K562 (cell line): Measurements from ENCODE around the gene CD164L2. TPM values are rescaled to one million over a fixed set of nuclear protein-coding genes. Genes with fewer than 3 reads are reported as not detected.

Source experiments
- ATAC-seq: fragments of 200-7000 bp; cut with Tn5 transposase; 3 replicates; pipeline ENCODE4 v1.9.1; 2020; ENCODE audit warnings: moderate library complexity
- BruUV-seq: library from RNA; stranded (reverse); fragments of 400-500 nt; replicated peaks from 2 replicates; lab custom pipeline; 2021; lab: Mats Ljungman, UMichigan
- CTCF ChIA-PET: fragments of 300-600 bp; formaldehyde crosslinking; extraction: SDS; loops from one replicate; lab custom pipeline; 2021; ENCODE audit warnings: low intra/inter-chr PET ratio; lab: Yijun Ruan, JAX
- POLR2A ChIA-PET: fragments of 300-600, 350-650 bp; sonication (Branson Sonifier 250); formaldehyde crosslinking; extraction: SDS; loops from one replicate; lab custom pipeline; 2021; ENCODE audit warnings: antibody characterized with exemption, inconsistent platforms; lab: Yijun Ruan, JAX
- DNase-seq, 4 experiments: peaks; one replicate each; pipeline versions ENCODE4 v3.0.0 to v3.0.0-alpha.2; 2011 to 2018; ENCODE audit warnings: low spot score in 3 of 4, mixed read lengths in 3 of 4; ENCODE audit errors: extremely low read depth in 1 of 4
- FAIRE-seq: peaks from 2 replicates; lab custom pipeline; 2011; peaks lifted over from hg19 to GRCh38; lab: Jason Lieb, UNC
- H2AFZ ChIP-seq: 2 replicates; pipeline ENCODE4 v1.6.0; 2011; ENCODE audit warnings: low read depth, low read length, control low read depth, inconsistent platforms
- H3K27ac ChIP-seq: fragments of 200-600 bp; 3 replicates; pipeline ENCODE4 v1.8.0; 2011; ENCODE audit warnings: low read depth, mild to moderate bottlenecking, control low read depth, inconsistent platforms, low read length, moderate library complexity, mixed read lengths; ENCODE audit errors: extremely low read depth
- H3K27me3 ChIP-seq, 2 experiments: fragments of 300-600 bp in 1 of 2; 2 replicates in 1 of 2; 3 replicates in 1 of 2; pipeline versions ENCODE4 v1.6.0 to v1.8.0; 2011; ENCODE audit warnings: inconsistent platforms in 2 of 2, low read length in 2 of 2, mild to moderate bottlenecking in 1 of 2, mixed read lengths in 1 of 2, moderate library complexity in 1 of 2; ENCODE audit not compliant: control insufficient read depth in 2 of 2, insufficient read depth in 2 of 2
- H3K36me3 ChIP-seq: fragments of 300-600 bp; 3 replicates; pipeline ENCODE4 v1.8.0; 2011; ENCODE audit warnings: mild to moderate bottlenecking, low read length, inconsistent platforms; ENCODE audit not compliant: control insufficient read depth, insufficient read depth
- H3K4me1 ChIP-seq, 2 experiments: fragments of 200-600 bp in 1 of 2; replicated peaks in 1 of 2; 2 replicates in 1 of 2; 3 replicates in 1 of 2; pipeline versions ENCODE4 v1.5.1 to v1.8.0; 2011; ENCODE audit warnings: inconsistent platforms in 2 of 2, low read length in 2 of 2, mild to moderate bottlenecking in 1 of 2, mixed read lengths in 1 of 2, moderate library complexity in 1 of 2; ENCODE audit not compliant: control insufficient read depth in 2 of 2, insufficient read depth in 2 of 2
- H3K4me2 ChIP-seq: 2 replicates; pipeline ENCODE4 v1.6.1; 2011; ENCODE audit warnings: low read length, control low read depth, inconsistent platforms, mixed read lengths; ENCODE audit not compliant: insufficient read depth
- H3K4me3 ChIP-seq: fragments of 200-600 bp; sonication (generic), shearing (Covaris generic); 2 replicates; pipeline ENCODE4 v1.5.1; 2016; ENCODE audit warnings: control low read depth, inconsistent platforms
- H3K79me2 ChIP-seq: fragments of 200-600 bp; 3 replicates; pipeline ENCODE4 v1.8.0; 2011; ENCODE audit warnings: low read length, inconsistent platforms; ENCODE audit not compliant: control insufficient read depth, insufficient read depth
- H3K9ac ChIP-seq, 2 experiments: 2 replicates each; pipeline versions ENCODE4 v1.6.0 to v1.6.1; 2011; ENCODE audit warnings: low read depth in 2 of 2, low read length in 2 of 2, control low read depth in 1 of 2, inconsistent platforms in 1 of 2, mild to moderate bottlenecking in 1 of 2, mixed read lengths in 1 of 2; ENCODE audit not compliant: insufficient read depth in 1 of 2
- H3K9me1 ChIP-seq: one replicate; pipeline ENCODE4 v1.6.0; 2011; ENCODE audit warnings: inconsistent platforms, mild to moderate bottlenecking, low read length, moderate library complexity; ENCODE audit not compliant: control insufficient read depth, insufficient read depth
- H3K9me3 ChIP-seq: replicated peaks from 2 replicates; pipeline ENCODE4 v1.5.1; 2011; ENCODE audit warnings: low read depth, low read length, inconsistent platforms; ENCODE audit not compliant: control insufficient read depth, insufficient read depth
- H4K20me1 ChIP-seq: replicated peaks from 2 replicates; pipeline ENCODE4 v1.6.1; 2011; ENCODE audit warnings: low read length, inconsistent platforms, mixed read lengths; ENCODE audit not compliant: control insufficient read depth, insufficient read depth
- CAMTA2 ChIP-seq: fragments of 250-450 bp; sonication (Bioruptor Pico); conservative IDR thresholded peaks from 2 replicates; pipeline ENCODE4 v1.5.1; 2022
- CHD2 ChIP-seq: IDR thresholded peaks from 2 replicates; pipeline ENCODE4 v1.6.1; 2011; ENCODE audit warnings: low read depth, low read length
- CTBP1 ChIP-seq: fragments of 450-650 bp; IDR thresholded peaks from 2 replicates; pipeline ENCODE4 v1.6.1; 2016; ENCODE audit warnings: borderline replicate concordance
- DACH1 ChIP-seq: fragments of 450-650 bp; IDR thresholded peaks from 2 replicates; pipeline ENCODE4 v1.6.1; 2018; ENCODE audit not compliant: partially characterized antibody
- HDAC1 ChIP-seq, 2 experiments: fragments of 450-650 bp; IDR thresholded peaks; 2 replicates each; pipeline ENCODE4 v1.6.1; 2016 to 2017; ENCODE audit warnings: inconsistent platforms in 1 of 2, mild to moderate bottlenecking in 1 of 2, moderate library complexity in 1 of 2
- NFATC3 ChIP-seq: fragments of 450-650 bp; IDR thresholded peaks from 2 replicates; pipeline ENCODE4 v1.6.1; 2017; ENCODE audit warnings: mild to moderate bottlenecking
- PPARD ChIP-seq: fragments of 250-450 bp; sonication (Bioruptor Pico); IDR thresholded peaks from 2 replicates; pipeline ENCODE4 v1.8.0; 2022; ENCODE audit warnings: inconsistent platforms, mild to moderate bottlenecking, moderate library complexity
- RAD21 ChIP-seq, 2 experiments: fragments of 250-450 bp in 1 of 2; fragments of 450-650 bp in 1 of 2; sonication (Bioruptor Pico) in 1 of 2; formaldehyde crosslinking in 1 of 2; IDR thresholded peaks in 1 of 2; conservative IDR thresholded peaks in 1 of 2; 2 replicates each; pipeline versions ENCODE4 v1.4.0 to v1.8.0; 2020 to 2022; ENCODE audit warnings: mild to moderate bottlenecking in 2 of 2, moderate library complexity in 1 of 2
- SIN3A ChIP-seq, 2 experiments: fragments of 150-350 bp in 1 of 2; IDR thresholded peaks; 2 replicates each; pipeline ENCODE4 v1.6.1; 2011 to 2016; ENCODE audit warnings: borderline replicate concordance in 2 of 2, low read depth in 2 of 2, low read length in 2 of 2, mild to moderate bottlenecking in 2 of 2, moderate library complexity in 2 of 2; ENCODE audit not compliant: control insufficient read depth in 1 of 2
- SMC3 ChIP-seq: conservative IDR thresholded peaks from 2 replicates; pipeline ENCODE4 v1.6.1; 2011; ENCODE audit warnings: low read depth, low read length, improper control_type of control experiment; ENCODE audit not compliant: insufficient read depth
- SPI1 ChIP-seq: IDR thresholded peaks from 2 replicates; pipeline ENCODE4 v1.6.1; 2011; ENCODE audit warnings: low read depth, low read length, control low read depth, borderline replicate concordance
- SRF ChIP-seq, 2 experiments: fragments of 250-450, 450-650 bp in 1 of 2; sonication (Bioruptor Pico) in 1 of 2; sonication (generic) in 1 of 2; formaldehyde crosslinking; IDR thresholded peaks; 2 replicates each; pipeline versions ENCODE4 v1.5.0 to v1.5.1; 2020 to 2022; ENCODE audit warnings: mild to moderate bottlenecking in 1 of 2, missing genetic modification reagents in 1 of 2
- TBL1XR1 ChIP-seq, 2 experiments: IDR thresholded peaks; 2 replicates each; pipeline ENCODE4 v1.6.1; 2012; ENCODE audit warnings: improper control_type of control experiment in 2 of 2, low read length in 2 of 2, mild to moderate bottlenecking in 1 of 2
- ZNF124 ChIP-seq: sonication (generic); formaldehyde crosslinking; IDR thresholded peaks from 2 replicates; pipeline ENCODE4 v1.8.1; 2022; ENCODE audit warnings: missing genetic modification reagents
- ZNF431 ChIP-seq: sonication (generic); formaldehyde crosslinking; IDR thresholded peaks from 2 replicates; pipeline ENCODE4 v1.8.0; 2022; ENCODE audit warnings: mild to moderate bottlenecking, missing genetic modification reagents
- WGBS: fragments of 100-300 bp; shearing (Covaris generic); methylation state at CpG from one replicate; pipeline ENCODE4 v1.1.6; 2016; ENCODE audit warnings: low coverage, mixed read lengths; ENCODE audit not compliant: insufficient coverage; ENCODE audit errors: missing lambda C conversion rate; 5-methylcytosine and 5-hydroxymethylcytosine counted together
- in situ Hi-C: fragments of 300-500 bp; cut with MboI; formaldehyde crosslinking; loops from 4 replicates; pipeline ENCODE4 v1.15.0; 2018; ENCODE audit warnings: inconsistent platforms, mixed read lengths
- intact Hi-C: fragments of 100-400 bp; cut with micrococcal nuclease; formaldehyde crosslinking; loops from 2 replicates; pipeline ENCODE4 v1.14.2; 2022
- polyA plus RNA-seq, 8 experiments: library from polyadenylated mRNA; depleted of rRNA in 4 of 8; stranded (reverse) in 5 of 8; unstranded in 3 of 8; fragments of >200 nt; fragmentation: Nextera tagmentation in 2 of 8; fragmentation: Illumina TruSeq in 1 of 8; extraction: Ambion mirVana in 2 of 8; extraction: Trizol in 1 of 8; gene quantifications; 2 replicates each; pipeline versions ENCODE4 v1.2.1 to v1.2.3, GENCODE V29; 2011 to 2014; ENCODE audit warnings: inconsistent platforms in 1 of 8, missing spikeins in 1 of 8
- total RNA-seq, 7 experiments: library from RNA; depleted of rRNA in 6 of 7; stranded (reverse); fragments of >200 nt in 6 of 7; fragmentation: Illumina TruSeq in 2 of 7; extraction: Trizol in 2 of 7; gene quantifications; 2 replicates each; pipeline versions ENCODE4 v1.2.1 to v1.2.3, GENCODE V29; 2011 to 2021; ENCODE audit warnings: low replicate concordance in 1 of 7
- TF ChIP-seq, protein P1 (sequence below): sonication (generic); formaldehyde crosslinking; IDR thresholded peaks from 2 replicates; pipeline ENCODE4 v1.4.0; 2020; ENCODE audit warnings: mild to moderate bottlenecking, missing genetic modification reagents
- TF ChIP-seq, protein P2 (sequence below): IDR thresholded peaks from 2 replicates; pipeline ENCODE4 v1.6.1; 2012; ENCODE audit warnings: low read depth, low read length, improper control_type of control experiment, borderline replicate concordance

Gene CD164L2
- total and polyA plus RNA-seq, 9 of the 15 experiments (the other 6 are each of a cell fraction or from before 2014, with no cell fraction given), result 0.08 to 0.92 (median 0.38) TPM; not detected in 1

DNA sequence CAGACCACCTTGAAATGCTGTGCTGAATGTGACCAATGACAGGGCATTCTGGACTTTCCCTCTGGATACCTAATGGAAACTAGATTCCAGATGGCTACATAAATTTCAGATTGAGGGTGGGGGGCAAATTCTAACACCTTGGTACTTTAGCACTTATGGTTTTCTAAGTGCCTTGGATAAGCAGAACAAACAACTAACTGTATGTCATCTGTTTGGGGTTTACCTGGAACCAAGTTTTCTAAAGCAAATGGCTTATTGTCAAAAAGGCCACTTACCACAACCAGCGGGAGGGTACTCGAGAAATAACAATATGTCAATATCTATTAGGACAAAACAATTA lies 48.4 kb upstream of the CD164L2 start (continued):
- TF ChIP-seq ZNF124 (no peak), CHD2 (no peak), PPARD (no peak), TBL1XR1 (IDR thresholded peaks at IDR 0.05; ENCODE audit: low read length in 2 of 2) (no peak), NFATC3 (no peak), CAMTA2 (CRISPR knock-in tag) (no peak)
- TF ChIP-seq, protein P1, sequence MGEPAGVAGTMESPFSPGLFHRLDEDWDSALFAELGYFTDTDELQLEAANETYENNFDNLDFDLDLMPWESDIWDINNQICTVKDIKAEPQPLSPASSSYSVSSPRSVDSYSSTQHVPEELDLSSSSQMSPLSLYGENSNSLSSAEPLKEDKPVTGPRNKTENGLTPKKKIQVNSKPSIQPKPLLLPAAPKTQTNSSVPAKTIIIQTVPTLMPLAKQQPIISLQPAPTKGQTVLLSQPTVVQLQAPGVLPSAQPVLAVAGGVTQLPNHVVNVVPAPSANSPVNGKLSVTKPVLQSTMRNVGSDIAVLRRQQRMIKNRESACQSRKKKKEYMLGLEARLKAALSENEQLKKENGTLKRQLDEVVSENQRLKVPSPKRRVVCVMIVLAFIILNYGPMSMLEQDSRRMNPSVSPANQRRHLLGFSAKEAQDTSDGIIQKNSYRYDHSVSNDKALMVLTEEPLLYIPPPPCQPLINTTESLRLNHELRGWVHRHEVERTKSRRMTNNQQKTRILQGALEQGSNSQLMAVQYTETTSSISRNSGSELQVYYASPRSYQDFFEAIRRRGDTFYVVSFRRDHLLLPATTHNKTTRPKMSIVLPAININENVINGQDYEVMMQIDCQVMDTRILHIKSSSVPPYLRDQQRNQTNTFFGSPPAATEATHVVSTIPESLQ (CRISPR knock-in tag), result no peak

DNA sequence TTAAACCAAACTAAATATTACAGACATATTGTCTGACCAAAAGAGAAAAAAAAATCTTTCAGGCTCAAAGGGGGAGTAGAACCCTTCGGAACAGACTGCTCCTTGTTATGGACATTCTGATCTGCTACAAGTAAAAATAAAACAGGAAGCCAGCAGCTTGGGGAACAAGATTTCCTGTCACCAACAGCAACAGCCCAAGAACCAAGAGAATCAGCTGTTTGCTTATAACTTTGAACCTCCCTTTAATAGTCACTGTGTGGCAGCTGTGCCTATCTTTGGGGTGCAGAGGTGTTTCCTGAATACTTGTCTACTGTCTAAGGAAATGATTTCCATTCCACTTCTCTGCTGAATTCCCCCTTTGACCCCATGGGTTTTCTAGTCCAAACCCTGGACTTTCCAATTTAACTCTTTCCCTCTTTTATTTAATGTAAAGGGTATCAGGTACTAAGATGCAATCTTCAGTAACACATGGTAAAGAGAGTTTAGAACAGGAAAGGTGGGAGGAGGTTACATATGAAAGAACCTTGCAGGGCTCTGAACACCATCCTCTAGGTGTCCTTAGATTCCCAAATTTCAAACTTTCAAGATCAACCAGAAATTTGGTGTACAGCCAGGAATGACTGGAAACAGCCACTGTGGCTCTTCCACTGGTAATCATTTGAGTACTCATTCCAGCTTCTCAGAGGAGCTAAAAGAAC lies 47.9 kb upstream of the CD164L2 start:
- WGBS, result 22% methylated on average over 1 of the region's 1 CpG
- peaks cover 94% of the 10 kb centered on the region for H3K79me2 ChIP-seq
- no peak for TF ChIP-seq ZNF431 (CRISPR knock-in tag)
- TF ChIP-seq SIN3A (IDR thresholded peaks at IDR 0.05; ENCODE audit: borderline replicate concordance in 2 of 2, control insufficient read depth in 1 of 2, low read depth in 2 of 2, low read length in 2 of 2), result peak in 1 of 2 experiments; percentile 55; a peak in 1 of 4 replicates
- peak in 1 of 2 experiments; percentile 35; a peak in 2 of 4 replicates for TF ChIP-seq RAD21 (CRISPR knock-in tag; conservative IDR thresholded peaks at IDR 0.05 in 1 of 2, IDR thresholded peaks at IDR 0.05 in 1 of 2)
- TF ChIP-seq SRF (CRISPR knock-in tag; IDR thresholded peaks at IDR 0.05), result 0 out of 4 replicates have a peak, but pooled peaks of 1 of the 2 experiments have one; percentile 42
- TF ChIP-seq HDAC1 (IDR thresholded peaks at IDR 0.05), result peak in 1 of 2 experiments; percentile 10; a peak in 1 of 4 replicates
- TF ChIP-seq SMC3, result no peak
- TF ChIP-seq CTBP1, result 0 out of 2 replicates have a peak, but pooled peaks have one; percentile 21
- TF ChIP-seq, protein P2, sequence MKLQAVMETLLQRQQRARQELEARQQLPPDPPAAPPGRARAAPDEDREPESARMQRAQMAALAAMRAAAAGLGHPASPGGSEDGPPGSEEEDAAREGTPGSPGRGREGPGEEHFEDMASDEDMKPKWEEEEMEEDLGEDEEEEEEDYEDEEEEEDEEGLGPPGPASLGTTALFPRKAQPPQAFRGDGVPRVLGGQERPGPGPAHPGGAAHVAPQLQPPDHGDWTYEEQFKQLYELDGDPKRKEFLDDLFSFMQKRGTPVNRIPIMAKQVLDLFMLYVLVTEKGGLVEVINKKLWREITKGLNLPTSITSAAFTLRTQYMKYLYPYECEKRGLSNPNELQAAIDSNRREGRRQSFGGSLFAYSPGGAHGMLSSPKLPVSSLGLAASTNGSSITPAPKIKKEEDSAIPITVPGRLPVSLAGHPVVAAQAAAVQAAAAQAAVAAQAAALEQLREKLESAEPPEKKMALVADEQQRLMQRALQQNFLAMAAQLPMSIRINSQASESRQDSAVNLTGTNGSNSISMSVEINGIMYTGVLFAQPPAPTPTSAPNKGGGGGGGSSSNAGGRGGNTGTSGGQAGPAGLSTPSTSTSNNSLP, result 0 out of 2 replicates have a peak, but pooled peaks have one; percentile 14
- peak; percentile 71 for TF ChIP-seq DACH1
- TF ChIP-seq SPI1, result peak; percentile 72

More for the DNA sequence above, 47.9 kb upstream of the CD164L2 start:
- POLR2A ChIA-PET, result interaction anchor here (0.6 to 3.4 kb wide), 6 partner anchors 15 to 490 kb away, joined by 3 to 17 read pairs (median 6); no protein-coding TSS in a partner anchor
- BruUV-seq, result no TSS peak
- in situ Hi-C loops (no loop called here), intact Hi-C loops (no loop called here)
- CTCF ChIA-PET, result no interaction called here
- H3K4me3 ChIP-seq, result no peak overlapping the region
- peak overlapping the region; percentile 52; the same call in 1 of the 3 replicates for H3K27ac ChIP-seq
- DNase-seq (peak in 3 of 4 experiments; percentile 24 to 51 (median 36)), FAIRE-seq (no peak), ATAC-seq (peak; percentile 3; the same call in 1 of the 3 replicates)
- H4K20me1 ChIP-seq, result peaks cover 12% of the 10 kb centered on the region; the same call in 1 of the 2 replicates
- H2AFZ ChIP-seq, result no peak overlapping the region
- no peaks in the 10 kb centered on the region for H3K27me3 ChIP-seq
- no peaks in the 10 kb centered on the region for H3K9me3 ChIP-seq
- peaks cover 29% of the 10 kb centered on the region for H3K36me3 ChIP-seq
- H3K9ac ChIP-seq, result no peak overlapping the region
- peaks cover 13% of the 10 kb centered on the region for H3K9me1 ChIP-seq
- H3K4me2 ChIP-seq, result no peak overlapping the region
- H3K4me1 ChIP-seq, result peaks cover 21 to 71% of the 10 kb centered on the region in 2 experiments
